Stimulated activated CD8-positive, alpha-beta memory T cell treated with anti-CD3 and anti-CD28 coated beads, Interleukin-2, amount 100 ng/mL, for 1 hour (primary cell): ENCODE results near the gene SH3TC1.

Experiments used
- DNase-seq, 2 donors: peaks; one replicate each; pipeline ENCODE4 v3.0.0-alpha.2; 2020; ENCODE audit warnings: low read depth in 2 of 2

SH3TC1 gene

DNA sequence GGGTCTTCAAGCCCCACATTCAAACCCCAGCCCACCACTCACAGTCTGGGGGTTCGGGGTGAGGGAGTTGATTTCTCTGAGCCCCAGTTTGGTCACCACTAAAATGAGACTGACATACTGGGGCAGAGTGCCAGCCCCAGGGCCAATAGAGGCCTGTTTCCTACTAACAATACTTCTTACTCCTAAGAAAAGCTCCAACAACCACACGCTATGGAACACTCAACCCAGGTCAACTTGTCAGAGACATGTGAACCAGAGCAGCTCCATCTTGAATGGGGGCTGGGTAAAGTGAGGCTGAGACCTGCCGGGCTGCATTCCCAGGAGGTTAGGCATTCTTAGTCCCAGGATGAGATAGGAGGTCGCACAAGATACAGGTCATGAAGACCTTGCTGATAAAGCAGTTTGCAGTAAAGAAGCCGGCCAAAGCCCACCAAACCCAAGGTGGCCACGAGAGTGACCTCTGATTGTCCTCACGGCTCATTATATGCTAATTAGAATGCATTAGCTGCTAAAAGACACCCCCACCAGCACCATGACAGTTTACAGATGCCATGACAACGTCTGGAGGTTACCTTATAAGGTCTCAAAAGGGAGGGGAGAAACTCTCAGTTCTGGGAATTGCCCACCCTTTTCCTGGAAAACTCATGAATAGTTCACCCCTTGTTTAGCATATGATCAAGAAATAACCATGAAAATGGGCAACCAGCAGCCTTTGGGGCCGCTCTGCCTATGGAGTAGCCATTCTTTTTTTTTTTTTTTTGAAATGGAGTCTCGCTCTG is 43.9 kb downstream of the SH3TC1 start:
- DNase-seq = no peak

DNA sequence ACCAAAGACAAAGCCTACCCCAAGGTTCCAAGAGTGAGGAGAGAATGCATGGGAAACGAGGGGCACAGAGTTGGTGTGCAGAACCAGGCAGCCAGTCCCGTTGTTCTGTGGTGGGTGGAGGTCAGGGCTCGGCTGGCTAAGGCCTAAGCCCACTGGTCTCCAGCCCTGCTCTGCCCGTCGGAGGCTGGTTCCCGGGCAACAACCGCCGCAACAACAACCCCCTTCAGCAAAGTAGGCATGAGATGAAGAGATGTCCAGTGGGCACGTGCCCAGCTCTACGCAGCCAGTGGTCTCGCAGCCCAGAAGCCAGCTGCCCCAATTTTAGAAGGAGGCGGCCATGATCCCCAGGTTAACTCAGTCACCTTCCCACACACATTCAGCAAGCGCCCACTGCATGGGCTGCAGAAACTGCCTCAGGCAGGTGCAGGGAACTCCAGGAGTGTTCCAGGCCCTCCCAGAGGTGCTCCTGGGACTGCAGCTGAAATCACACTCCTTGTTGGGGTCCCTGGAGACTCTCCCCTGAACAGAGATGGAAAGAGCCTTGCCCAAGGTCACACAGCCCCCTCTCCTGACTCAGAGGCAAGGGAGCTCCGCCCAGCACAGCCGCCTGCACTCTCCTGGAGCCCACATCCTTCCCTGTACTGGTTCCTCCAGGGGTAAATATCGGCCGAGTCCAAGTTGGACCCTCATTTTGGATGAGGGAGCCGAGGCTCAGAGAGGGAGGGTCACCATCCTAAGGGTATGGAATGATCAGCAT is 45.1 kb downstream of the SH3TC1 start:
- no peak for DNase-seq

DNA sequence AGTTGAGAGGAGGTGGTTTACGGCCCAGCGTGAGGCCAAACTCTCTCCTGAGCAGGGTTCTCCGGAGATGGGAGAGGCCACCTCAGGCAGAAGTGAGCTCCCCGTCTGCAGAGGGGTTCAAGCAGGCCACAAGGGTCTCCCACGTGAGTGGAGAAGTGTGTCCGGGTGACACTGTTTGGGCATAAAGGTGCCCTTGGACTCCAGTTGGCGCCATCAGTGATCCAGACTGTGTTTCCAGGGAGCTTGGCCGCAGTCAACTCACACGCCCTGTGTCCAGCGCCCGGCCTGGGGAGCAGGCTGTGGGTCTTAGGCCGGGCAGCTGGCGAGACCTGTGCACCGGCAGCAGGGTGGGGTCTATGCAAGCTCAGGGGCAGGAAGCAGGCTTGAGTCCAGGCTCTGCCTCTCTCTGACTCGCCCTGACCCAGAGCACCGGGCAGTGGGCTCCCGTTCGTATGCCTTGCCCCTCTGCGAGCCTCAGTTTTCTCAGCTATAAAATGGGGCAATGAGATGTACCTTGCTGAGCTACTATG is 45.9 kb downstream of the SH3TC1 start:
- DNase-seq = no peak

DNA sequence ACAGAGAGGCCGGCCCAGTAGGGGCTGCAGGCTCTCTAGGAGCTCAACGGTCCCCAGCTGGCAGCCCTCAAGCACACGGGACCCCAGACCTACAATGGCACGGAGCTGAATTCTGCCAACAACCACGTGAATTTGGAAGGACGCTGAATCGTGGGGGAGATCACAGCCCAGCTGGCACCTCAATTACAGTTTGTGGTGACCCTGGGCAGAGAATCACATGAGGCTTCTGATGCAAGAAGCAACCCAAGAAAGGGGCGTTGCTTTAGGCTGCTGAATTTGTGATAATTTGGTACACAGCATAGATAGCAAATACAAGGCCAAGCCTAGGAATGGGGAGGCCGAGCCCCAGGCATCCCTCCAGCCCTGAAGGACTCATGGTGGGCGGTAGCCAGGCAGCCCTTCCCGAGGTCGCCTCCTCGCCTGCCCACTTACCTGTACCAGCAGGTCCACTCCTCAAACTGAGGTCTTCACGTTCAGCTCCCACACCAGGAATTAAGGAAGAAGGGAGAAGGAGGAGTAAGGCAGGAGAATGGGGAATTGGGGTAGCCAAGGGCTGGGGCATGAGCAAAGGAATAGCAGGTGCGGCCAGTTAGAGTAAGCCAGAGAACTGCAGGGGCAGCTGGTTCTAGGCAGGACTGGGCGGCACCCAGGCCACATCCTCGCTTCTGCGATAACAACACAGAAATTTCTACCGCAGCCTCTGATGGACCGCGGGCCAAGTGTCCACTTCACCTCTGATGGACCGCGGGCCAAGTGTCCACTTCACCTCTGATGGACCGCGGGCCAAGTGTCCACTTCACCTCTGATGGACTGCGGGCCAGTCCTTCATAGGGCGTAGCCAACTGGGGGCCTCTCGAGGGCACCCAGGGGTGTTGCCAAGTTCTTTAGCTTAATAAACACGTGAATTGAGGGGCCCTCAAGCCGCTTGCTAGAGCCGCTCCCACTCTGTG is 47.1 kb downstream of the SH3TC1 start:
- DNase-seq = no peak

DNA sequence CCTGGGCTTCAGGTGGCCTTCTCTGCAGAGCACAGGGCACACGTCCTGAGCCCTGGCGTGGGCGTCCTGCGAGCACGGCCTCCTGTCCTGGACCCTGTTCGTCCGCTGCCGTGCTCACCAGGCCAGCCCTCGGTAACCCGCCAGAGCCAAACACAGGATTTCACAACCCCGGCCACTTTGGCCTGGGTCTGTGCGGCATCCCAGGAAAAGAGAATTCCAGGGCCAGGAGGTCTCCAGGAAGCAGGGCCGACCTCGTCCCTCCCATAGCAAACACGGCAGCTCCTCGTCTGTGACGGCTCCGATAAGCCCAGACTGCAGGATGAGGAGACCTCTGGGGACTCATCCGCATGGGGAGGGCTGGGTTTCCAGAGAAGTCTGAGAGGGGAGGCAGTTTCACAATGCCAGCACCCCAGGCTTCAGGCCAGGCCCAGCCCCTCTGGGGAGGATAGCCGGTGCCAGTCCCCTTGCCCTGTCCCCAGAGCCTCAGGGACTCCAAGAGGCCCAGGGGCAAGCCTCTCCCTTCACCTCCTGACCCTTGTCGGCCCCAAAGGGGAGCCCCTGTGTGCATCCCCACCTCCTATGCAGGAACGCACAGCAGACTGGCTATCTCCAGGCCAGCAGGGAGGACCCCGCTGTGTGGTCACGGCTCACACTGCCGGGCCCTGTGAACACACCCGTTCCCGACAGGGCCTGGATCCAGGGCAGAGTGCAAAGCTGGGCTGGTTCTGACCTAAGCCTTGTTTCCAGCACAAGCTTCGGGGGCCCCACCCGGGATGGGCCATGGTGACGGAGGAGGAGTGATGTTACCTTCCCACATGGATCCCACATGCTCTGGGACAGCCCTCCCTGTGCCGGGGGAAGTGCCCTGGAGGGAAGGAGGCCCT is 48.2 kb downstream of the SH3TC1 start:
- no peak for DNase-seq

DNA sequence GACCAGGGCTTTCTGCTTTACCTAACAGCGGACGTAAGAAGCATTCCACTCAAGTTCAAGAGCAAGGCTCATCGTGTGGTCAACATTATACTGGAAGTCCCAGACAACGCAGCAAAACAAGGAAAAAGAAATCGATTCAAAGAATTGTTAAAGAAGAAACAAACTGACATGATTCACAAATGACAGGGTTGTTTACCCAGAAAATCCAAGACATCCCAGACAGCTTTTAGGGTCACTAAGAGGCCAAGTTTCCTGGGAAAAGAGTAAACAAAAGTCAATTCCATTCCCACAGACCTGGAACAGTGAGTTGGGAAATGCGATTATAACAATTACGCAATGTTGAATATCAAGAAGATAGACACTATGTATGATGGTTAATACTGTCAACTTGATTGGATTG is 49.0 kb downstream of the SH3TC1 start:
- no peak for DNase-seq

DNA sequence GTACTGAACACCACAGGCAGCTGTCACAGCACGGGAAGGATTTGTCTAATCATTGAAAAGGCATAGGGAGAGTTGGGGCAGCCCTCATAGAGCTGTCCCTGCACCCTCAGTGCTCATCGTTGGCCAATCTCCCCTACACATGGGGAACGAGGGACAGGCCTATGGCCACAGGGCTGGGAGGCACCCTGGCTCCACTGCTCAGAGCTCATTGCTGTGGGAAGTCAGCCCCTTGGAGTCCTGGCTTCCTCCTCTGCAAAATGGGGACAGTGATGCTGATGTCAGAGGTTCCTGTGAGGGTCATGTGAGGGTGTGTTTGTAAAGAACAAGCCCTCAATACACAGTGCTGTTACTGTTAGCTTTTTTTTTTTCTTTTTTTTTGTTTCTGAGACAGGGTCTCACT is 51.1 kb downstream of the SH3TC1 start:
- no peak for DNase-seq

DNA sequence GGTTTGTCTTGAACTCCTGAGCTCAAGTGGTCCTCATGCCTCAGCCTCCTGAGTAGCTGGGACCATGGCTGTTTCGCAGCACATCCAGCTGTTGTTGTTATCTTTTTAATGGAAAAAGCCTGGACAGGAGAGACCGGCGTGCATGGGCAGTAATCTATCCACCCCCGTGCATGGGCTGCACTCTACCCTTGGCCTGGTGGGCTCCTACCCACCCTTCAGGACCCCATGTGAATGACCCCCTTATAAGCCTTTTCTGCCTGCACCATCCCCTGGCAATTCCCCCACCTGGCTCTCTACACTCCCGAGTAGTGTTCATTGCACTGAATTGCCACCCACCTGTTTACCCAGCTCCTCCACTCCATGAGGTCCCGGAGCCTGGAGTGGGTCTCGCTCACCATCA is 51.5 kb downstream of the SH3TC1 start:
- DNase-seq = no peak

DNA sequence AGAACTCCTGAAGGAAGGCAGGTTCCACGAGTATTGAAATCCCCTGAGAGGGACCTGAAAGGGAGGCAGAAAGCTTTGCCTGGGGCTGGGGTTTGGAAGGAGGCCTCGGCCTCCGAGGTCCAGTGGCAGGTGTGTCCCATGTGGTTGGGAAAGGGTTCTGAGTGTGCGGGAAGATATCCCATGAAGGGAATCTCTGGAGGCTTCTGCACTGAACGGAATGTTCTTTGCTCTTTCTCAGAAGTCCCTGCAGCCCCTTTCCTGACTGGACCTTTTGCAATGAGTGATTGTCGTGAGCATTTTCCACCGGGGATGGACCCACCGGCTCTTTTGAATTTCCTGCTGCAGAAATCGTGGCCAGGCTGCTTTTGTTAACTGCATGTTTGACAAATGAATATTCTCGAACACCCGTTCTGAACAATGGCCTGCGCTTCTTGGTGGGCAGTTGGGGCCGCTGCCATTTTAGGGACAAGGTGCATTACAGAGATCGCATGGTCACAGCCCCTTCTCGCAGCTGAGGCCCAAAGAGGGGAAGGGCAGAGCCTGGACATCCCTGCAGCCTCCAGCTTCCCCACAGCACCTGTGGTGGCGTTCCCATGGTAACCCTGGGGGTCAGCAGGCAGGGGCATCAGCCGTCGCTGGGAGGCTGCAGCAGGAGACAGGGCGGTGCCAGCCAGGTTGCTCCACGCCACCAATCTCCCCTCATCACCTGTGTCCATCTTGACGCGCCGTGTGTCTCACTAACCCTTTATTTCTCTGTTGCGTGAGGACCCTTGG is 52.2 kb downstream of the SH3TC1 start:
- no peak for DNase-seq

DNA sequence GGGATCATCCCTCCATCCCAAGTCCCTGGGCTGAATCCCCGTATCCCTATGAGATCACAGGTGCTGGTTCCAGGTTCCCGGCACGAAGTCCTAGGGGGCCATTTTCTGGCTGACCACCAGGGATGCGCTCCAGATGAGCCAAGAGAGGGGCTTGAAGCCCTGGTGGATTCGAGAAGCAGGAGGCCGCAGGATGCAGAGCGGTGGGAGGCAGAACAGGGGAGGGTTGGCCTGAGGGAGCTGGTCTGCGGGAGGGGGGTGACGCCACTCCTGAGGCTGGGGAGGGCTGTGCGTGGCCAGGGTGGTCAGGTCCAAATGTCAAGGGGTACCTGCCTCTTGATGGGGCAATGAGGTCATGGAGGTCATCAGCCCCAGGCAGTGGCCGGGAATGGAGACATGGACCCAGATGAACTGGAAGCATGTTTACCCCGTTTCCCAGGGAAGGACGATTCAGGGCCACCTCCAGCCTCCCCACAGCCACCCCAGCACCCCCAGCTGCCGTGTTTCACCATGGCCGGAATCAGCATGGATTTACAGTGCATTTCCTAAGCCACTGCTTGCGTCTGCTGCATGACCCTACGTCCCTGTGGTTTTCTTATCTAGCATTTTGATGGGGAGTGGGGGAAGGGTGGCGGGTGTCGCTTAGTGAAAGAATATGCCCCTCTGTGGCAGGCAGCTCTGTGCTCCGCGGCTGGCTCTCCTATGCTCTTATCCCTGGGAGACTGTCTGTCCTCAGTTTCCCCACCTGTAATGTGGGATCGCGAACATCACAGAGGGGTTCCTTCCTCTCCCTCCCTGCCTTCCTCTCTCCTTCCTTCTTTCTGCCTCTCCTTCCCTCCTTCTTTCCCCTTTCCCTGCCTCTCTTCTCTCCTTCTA is 53.4 kb downstream of the SH3TC1 start:
- DNase-seq = no peak

DNA sequence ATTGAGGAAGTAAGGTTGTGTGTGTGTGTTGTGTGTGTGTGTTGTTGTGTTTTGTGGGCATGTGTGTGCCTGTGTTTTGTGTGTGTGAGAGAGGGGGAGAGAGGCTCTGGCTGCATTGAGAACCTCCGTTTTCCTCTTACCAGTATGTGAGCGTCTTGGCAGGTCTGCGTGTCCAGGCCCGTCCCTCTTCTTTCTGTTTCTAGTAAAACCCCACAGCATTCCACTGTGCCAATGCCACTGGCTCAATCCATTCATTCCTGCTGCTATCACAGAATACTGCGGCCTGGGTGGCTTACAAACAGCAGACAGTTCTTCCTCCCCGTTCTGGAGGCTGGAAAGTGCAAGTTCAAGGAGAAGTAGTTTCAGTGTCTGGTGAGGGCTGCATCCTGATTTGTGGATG is 55.0 kb downstream of the SH3TC1 start:
- DNase-seq = no peak

DNA sequence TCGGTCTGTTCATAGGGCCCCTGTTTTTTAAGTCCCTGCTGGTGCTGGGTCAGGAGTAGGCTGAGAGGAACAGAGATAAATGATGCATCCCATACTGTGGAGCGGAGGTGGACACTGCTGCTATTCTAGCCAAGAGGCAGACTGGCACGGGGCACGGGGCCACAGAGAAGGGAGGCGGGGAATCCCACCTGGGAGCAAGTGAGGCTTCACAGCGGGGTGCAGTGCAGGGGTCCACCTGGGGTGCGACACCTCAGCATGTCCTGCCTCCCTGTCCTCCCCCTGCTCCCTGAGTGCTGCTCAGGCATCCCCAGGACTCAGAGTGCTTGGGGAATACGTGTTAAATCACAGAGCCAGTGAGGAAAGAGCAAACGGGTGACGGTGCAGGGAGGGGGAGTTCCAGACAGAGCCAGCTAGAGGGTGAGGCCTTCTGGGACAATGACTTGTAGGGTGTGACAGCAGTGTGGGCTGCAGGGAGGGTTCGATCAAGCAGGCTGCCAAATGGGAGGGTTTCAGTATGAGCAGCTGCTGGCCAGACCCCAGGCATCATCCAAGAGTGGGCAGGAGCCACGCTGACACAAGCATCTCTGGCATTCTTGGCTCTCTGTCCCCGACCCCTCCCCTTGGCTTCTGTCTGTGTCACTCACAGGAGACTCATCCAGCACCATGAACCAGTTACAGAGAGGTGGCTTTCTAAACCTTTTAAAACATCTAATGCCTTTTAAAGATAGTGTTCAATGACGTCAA is 56.8 kb downstream of the SH3TC1 start:
- no peak for DNase-seq

DNA sequence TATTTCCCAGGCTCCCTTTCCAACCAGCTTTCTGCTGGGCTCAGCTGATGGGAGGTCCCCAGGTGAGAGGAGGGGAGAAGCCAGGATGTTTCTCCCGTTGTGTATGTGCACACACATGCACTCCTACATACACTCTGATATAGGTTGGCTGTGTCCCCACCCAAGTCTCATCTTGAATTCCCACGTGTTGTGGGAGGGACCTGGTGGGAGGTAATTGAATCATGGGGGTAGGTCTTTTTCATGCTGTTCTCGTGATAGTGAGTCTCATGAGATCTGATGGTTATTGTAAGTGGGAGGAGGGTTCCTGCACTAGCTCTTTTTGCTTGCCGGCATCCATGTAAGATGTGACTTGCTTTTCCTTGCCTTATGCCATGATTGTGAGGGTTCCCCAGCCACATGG is 58.8 kb downstream of the SH3TC1 start:
- no peak for DNase-seq

DNA sequence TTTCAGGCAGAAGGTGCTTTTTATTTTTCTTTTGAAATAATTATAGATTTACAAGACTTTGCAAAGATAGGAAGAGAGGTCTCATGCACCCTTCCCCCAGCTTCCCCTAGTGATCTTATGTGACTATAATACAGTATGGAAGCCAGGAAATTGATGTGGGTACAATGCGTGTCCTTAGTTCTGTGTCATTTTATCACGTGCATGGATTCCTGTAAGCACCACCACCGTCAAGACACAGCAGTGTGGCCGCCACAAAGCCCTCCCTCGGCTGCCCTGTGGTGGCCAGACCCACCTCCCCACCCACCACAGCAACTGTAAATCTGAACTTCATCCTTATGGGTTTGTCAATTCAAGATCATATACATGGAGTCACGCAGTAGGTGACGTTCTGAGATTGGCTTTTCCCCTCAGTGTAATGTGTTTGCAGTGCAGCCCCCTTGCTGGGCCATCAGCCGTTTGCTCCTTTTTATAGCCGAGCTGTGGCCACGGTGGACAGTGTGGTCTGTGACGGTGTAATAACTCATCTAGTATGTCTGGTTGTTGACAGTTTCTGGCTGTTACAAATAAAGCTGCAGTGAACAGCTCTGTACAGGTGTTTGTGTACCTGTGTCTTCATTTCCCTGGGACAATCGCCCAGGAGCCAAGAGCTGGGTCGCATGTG is 59.6 kb downstream of the SH3TC1 start:
- no peak for DNase-seq

DNA sequence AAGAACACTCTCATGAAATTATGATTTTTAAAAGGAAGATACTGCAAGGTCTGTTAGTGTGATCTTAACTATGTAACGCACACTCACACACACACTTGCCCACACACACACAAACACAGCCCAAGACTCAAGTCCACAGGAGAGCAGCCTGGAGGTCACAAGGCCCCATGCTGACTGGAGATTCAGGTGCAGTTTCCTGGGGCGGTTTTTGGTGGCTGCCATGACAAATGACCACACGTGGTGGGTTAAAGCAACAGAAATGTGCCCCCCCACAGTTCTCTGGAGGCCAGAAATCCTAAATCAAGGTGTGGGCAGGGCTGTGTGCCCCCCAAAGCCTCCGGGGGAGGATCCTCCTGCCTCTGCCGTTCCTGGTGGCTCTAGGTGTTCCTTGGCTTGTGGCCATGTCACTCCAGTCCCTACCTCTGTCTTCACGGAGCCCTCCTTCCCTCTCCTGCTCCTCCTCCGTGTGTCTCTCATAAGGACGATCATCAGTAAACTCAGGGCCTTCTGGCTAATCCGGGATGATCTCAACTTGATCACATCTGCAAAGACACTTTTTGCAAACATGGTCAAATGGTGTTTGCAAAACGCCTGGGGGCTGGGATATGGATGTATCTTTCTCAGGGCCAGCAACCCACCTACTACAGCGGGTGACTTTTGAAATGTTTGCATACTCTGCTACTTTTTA is 60.8 kb downstream of the SH3TC1 start:
- DNase-seq = no peak

DNA sequence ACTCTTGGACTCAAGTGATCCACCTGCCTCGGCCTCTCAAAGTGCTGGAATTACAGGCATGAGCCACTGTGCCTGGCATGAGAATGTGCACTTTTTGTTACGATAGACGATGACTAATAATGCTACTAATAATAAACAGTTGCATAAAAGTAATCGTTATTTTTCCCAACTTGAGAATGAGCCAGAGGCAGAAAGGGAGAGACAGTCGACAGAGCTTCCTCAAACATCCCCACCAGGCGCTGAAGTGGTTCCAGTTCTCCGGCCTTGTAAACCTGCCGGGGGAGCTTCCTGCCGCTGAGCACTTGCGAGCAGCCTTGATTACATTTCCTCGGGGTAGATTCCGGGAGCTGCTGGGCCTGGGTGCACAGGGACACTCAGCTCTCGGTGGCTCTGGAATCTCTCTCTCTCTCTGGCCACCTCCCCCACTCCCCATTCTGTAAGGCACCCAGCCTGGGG is 61.6 kb downstream of the SH3TC1 start:
- no peak for DNase-seq

DNA sequence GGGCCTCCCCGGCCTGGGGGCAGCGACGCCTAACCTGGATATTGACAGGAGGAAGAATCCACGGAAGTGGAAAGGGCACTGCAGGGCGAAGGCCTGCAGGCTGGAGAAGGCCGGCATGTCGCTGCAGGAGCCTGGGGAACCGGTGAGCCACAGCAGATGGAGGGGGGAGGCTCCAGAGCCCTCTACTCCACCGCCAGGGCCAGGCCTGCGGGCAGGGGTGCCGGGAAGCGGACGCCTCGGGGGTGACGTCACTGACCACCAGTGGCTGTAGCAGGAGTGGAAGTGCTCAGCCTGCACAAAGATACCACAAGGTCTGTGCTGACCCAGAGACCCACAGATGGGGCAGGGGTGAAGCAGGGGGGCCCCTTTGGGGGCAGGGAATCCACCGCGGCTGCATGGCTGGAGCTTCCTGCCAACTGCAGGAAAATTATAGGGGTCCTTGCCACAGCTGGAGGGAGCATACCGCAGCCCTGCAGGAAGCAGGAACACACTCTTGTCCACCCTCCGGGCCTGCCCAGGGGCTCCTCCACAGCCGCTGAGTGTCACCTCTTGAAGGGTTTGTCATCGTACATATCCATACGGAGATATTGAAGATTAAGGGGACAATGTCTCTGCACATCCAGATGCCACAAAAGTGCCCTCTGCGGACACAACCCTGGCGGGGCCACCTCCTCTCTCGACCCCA is 62.9 kb downstream of the SH3TC1 start:
- no peak for DNase-seq
